ENCODE data around the gene RERE. TPM values are rescaled to one million over a fixed set of nuclear protein-coding genes. Genes with fewer than 3 reads are reported as not detected.

RERE gene
- total RNA-seq, 1 donor from 2014 or later, result 124 TPM

DNA sequence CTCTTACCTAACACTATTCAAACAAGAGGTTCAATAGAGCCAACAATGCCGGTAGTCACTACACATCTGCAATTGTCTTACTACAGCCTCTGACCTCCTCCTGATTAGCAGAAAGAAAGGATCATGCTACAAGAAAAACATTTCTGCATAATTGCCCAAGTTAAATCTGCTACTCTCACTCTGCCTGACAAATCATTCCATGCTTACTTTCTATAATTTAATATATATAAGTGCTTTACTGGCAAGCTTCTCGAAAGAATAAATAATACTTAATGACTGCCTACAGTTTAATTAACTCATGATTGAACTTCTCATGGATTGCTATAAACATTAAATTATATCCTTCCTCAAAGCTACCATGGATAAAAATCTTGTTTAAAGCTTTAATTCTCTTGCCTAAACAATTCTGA, 343.5 kb downstream of the RERE start:
- H4K20me1 ChIP-seq (ENCODE audit: insufficient read depth, low read length), result peaks cover 18% of the 10 kb centered on the region
- H3K9ac ChIP-seq (ENCODE audit: low read length), result no peak overlapping the region
- no peak for FAIRE-seq
- TF ChIP-seq CTCF (IDR thresholded peaks at IDR 0.05; ENCODE audit: insufficient read depth, low read depth, low read length) (no peak), EZH2 (IDR thresholded peaks at IDR 0.05; ENCODE audit: insufficient read depth, low read length) (no peak)
- H3K79me2 ChIP-seq (ENCODE audit: insufficient read depth, low read length), result no peaks in the 10 kb centered on the region
- DNase-seq (ENCODE audit: low read depth), result no peak
- no peaks in the 10 kb centered on the region for H3K36me3 ChIP-seq (ENCODE audit: insufficient read depth, low read length)
- H3K9me3 Mint-ChIP-seq (ENCODE audit: unreplicated experiment), result no peaks in the 10 kb centered on the region
- peaks cover 11% of the 10 kb centered on the region for H3K4me1 ChIP-seq (ENCODE audit: insufficient read depth, low read length)
- no peak overlapping the region for H3K4me3 Mint-ChIP-seq (ENCODE audit: unreplicated experiment)
- peaks cover 6% of the 10 kb centered on the region for H3K36me3 Mint-ChIP-seq (ENCODE audit: low read depth, unreplicated experiment)
- no peak overlapping the region for H2AFZ ChIP-seq (ENCODE audit: low read depth, low read length)
- H3K4me1 Mint-ChIP-seq (ENCODE audit: low read depth, unreplicated experiment), result peaks cover 30% of the 10 kb centered on the region
- no peaks in the 10 kb centered on the region for H3K27me3 ChIP-seq (ENCODE audit: insufficient read depth, low read length)
- H3K27me3 Mint-ChIP-seq (ENCODE audit: low read depth, unreplicated experiment), result no peaks in the 10 kb centered on the region
- H3K4me2 ChIP-seq (ENCODE audit: low read length), result no peak overlapping the region
- H3K4me3 ChIP-seq (ENCODE audit: insufficient read depth, low read depth, low read length), result no peak overlapping the region
- no peaks in the 10 kb centered on the region for H3K9me3 ChIP-seq (ENCODE audit: insufficient read depth, low read depth, low read length)
- H3K27ac ChIP-seq (ENCODE audit: low read depth, low read length), result no peak overlapping the region
- H3K27ac Mint-ChIP-seq (ENCODE audit: unreplicated experiment), result no peak overlapping the region

DNA sequence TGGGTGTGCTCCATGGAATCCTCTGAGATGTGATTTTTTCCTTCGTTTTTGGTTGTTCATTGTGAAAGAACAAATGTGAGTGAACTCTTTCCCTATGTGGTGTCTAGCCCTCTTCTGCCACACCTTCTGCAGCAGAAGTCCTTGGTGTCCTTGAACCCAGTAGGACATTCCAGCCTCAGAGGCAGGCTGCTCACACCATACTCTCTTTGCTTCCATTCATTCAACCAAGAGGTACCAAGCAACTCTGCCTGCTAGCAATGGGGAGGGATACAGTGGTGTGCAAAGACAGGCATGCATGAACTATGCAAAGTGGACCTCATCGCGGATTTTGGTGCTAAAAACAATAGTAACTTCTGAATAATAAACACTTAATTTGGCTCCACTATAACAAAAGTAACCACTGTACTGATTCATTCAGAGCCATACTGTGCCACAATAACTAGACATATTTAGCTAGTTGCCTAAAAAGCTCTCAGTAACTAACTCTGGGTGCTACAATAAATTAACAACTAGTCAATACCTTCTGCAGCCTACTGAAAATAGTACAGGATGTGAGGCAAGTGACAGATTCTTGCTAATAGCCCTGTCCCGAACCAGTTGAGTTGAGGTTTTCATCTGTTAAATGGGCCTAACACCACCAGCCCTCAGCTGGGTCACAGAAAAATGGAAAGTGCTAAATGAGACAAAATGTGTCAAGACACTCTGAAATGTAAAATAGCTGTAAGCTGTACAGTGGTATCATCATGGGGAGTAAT, 344.1 kb downstream of the RERE start:
- H3K27ac Mint-ChIP-seq (ENCODE audit: unreplicated experiment), result no peak overlapping the region
- no peak for TF ChIP-seq CTCF (IDR thresholded peaks at IDR 0.05; ENCODE audit: insufficient read depth, low read depth, low read length)
- no peak for TF ChIP-seq EZH2 (IDR thresholded peaks at IDR 0.05; ENCODE audit: insufficient read depth, low read length)
- Histone ChIP-seq H3K9me3 (ENCODE audit: insufficient read depth, low read depth, low read length) (no peaks in the 10 kb centered on the region), H2AFZ (ENCODE audit: low read depth, low read length) (no peak overlapping the region), H3K4me3 (ENCODE audit: insufficient read depth, low read depth, low read length) (no peak overlapping the region), H3K27me3 (ENCODE audit: insufficient read depth, low read length) (no peaks in the 10 kb centered on the region), H3K36me3 (ENCODE audit: insufficient read depth, low read length) (no peaks in the 10 kb centered on the region), H3K27ac (ENCODE audit: low read depth, low read length) (no peak overlapping the region), H4K20me1 (ENCODE audit: insufficient read depth, low read length) (peaks cover 15% of the 10 kb centered on the region), H3K4me1 (ENCODE audit: insufficient read depth, low read length) (peaks cover 11% of the 10 kb centered on the region), H3K4me2 (ENCODE audit: low read length) (no peak overlapping the region), H3K79me2 (ENCODE audit: insufficient read depth, low read length) (no peaks in the 10 kb centered on the region), H3K9ac (ENCODE audit: low read length) (no peak overlapping the region)
- no peak for FAIRE-seq
- no peak overlapping the region for H3K4me3 Mint-ChIP-seq (ENCODE audit: unreplicated experiment)
- H3K27me3 Mint-ChIP-seq (ENCODE audit: low read depth, unreplicated experiment), result no peaks in the 10 kb centered on the region
- H3K4me1 Mint-ChIP-seq (ENCODE audit: low read depth, unreplicated experiment), result peaks cover 30% of the 10 kb centered on the region
- no peak for DNase-seq (ENCODE audit: low read depth)
- no peaks in the 10 kb centered on the region for H3K9me3 Mint-ChIP-seq (ENCODE audit: unreplicated experiment)
- peaks cover 6% of the 10 kb centered on the region for H3K36me3 Mint-ChIP-seq (ENCODE audit: low read depth, unreplicated experiment)

- H3K4me3 Mint-ChIP-seq (ENCODE audit: unreplicated experiment), result no peak overlapping the region
- Histone ChIP-seq H3K79me2 (ENCODE audit: insufficient read depth, low read length) (no peaks in the 10 kb centered on the region), H3K9me3 (ENCODE audit: insufficient read depth, low read depth, low read length) (no peaks in the 10 kb centered on the region), H3K36me3 (ENCODE audit: insufficient read depth, low read length) (no peaks in the 10 kb centered on the region), H3K27me3 (ENCODE audit: insufficient read depth, low read length) (no peaks in the 10 kb centered on the region), H4K20me1 (ENCODE audit: insufficient read depth, low read length) (peaks cover 15% of the 10 kb centered on the region), H2AFZ (ENCODE audit: low read depth, low read length) (no peak overlapping the region), H3K4me1 (ENCODE audit: insufficient read depth, low read length) (peaks cover 8% of the 10 kb centered on the region), H3K4me2 (ENCODE audit: low read length) (no peak overlapping the region), H3K27ac (ENCODE audit: low read depth, low read length) (no peak overlapping the region), H3K4me3 (ENCODE audit: insufficient read depth, low read depth, low read length) (no peak overlapping the region), H3K9ac (ENCODE audit: low read length) (no peak overlapping the region)
- no peak overlapping the region for H3K27ac Mint-ChIP-seq (ENCODE audit: unreplicated experiment)
- peaks cover 28% of the 10 kb centered on the region for H3K4me1 Mint-ChIP-seq (ENCODE audit: low read depth, unreplicated experiment)
- H3K27me3 Mint-ChIP-seq (ENCODE audit: low read depth, unreplicated experiment), result no peaks in the 10 kb centered on the region
- TF ChIP-seq CTCF (IDR thresholded peaks at IDR 0.05; ENCODE audit: insufficient read depth, low read depth, low read length) (no peak), EZH2 (IDR thresholded peaks at IDR 0.05; ENCODE audit: insufficient read depth, low read length) (no peak)
- FAIRE-seq (no peak), DNase-seq (ENCODE audit: low read depth) (no peak)
- H3K36me3 Mint-ChIP-seq (ENCODE audit: low read depth, unreplicated experiment), result peaks cover 6% of the 10 kb centered on the region
- H3K9me3 Mint-ChIP-seq (ENCODE audit: unreplicated experiment), result no peaks in the 10 kb centered on the region
Observed at GRCh38 chr1:8472668-8473067, 344.8 kb downstream of the RERE start.
